GM12873 (cell line): ENCODE measurements around the gene OTUB1.

Experiments
- CTCF ChIP-seq: IDR thresholded peaks from 2 replicates; pipeline ENCODE4 v1.5.1; 2012; ENCODE audit warnings: low read depth, mild to moderate bottlenecking, moderate library complexity, low read length, control low read depth; ENCODE audit not compliant: insufficient read depth; ENCODE audit errors: missing control alignments

The OTUB1 gene

GRCh38 chr11:64009710-64010109, 23.5 kb downstream of the OTUB1 start:
- no peak for TF ChIP-seq CTCF

GRCh38 chr11:64010783-64011182, 24.5 kb downstream of the OTUB1 start:
- no peak for TF ChIP-seq CTCF

GRCh38 chr11:64011371-64011770, 25.1 kb downstream of the OTUB1 start:
- TF ChIP-seq CTCF = no peak

GRCh38 chr11:64013141-64013896, 27.1 kb downstream of the OTUB1 start:
- TF ChIP-seq CTCF = no peak

- TF ChIP-seq CTCF = no peak
Observed at GRCh38 chr11:64014356-64014755, 28.1 kb downstream of the OTUB1 start.

- TF ChIP-seq CTCF = no peak
Observed at GRCh38 chr11:64015510-64015909, 29.3 kb downstream of the OTUB1 start.

- TF ChIP-seq CTCF = no peak
Observed at GRCh38 chr11:64015935-64016845, 30.0 kb downstream of the OTUB1 start.
